Measurements from ENCODE around the gene FOXJ3. TPM values are rescaled to one million over a fixed set of nuclear protein-coding genes. Genes with fewer than 3 reads are reported as not detected.

Gene FOXJ3
- total RNA-seq, 3 donors from 2014 or later: 52.6 to 82.7 (median 57.7) TPM

DNA sequence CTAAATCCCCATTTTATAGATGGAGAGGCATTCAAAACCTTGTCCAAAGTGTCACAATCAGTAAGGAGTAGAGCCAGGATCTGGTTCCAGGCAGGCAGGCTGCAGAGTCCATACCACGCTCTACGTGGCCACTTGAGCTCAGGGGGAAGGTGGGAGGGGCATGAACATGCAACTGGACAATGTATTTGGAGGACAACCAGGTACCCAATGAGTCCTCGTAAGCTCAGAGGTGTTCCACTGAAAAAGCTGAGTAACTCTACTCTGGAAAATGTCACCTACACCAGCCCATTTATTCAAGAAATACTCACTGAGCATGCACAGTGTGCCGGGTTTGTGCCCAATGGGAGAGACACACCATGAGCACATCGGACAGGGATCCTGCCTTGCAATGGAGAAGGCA, 193.1 kb downstream of the FOXJ3 start:
- H3K27me3 ChIP-seq: peaks cover 0 to 3% of the 10 kb centered on the region in 2 donors
- no peak overlapping the region for H3K27ac ChIP-seq
- TF ChIP-seq, protein P1, sequence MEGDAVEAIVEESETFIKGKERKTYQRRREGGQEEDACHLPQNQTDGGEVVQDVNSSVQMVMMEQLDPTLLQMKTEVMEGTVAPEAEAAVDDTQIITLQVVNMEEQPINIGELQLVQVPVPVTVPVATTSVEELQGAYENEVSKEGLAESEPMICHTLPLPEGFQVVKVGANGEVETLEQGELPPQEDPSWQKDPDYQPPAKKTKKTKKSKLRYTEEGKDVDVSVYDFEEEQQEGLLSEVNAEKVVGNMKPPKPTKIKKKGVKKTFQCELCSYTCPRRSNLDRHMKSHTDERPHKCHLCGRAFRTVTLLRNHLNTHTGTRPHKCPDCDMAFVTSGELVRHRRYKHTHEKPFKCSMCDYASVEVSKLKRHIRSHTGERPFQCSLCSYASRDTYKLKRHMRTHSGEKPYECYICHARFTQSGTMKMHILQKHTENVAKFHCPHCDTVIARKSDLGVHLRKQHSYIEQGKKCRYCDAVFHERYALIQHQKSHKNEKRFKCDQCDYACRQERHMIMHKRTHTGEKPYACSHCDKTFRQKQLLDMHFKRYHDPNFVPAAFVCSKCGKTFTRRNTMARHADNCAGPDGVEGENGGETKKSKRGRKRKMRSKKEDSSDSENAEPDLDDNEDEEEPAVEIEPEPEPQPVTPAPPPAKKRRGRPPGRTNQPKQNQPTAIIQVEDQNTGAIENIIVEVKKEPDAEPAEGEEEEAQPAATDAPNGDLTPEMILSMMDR (IDR thresholded peaks at IDR 0.05): no peak
- no peak for TF ChIP-seq POLR2AphosphoS5 (IDR thresholded peaks at IDR 0.05)
- TF ChIP-seq POLR2A (IDR thresholded peaks at IDR 0.05): no peak
- H3K36me3 ChIP-seq: no peaks in the 10 kb centered on the region
- DNase-seq (ENCODE audit: low spot score in 2 of 2): no peak
- peaks cover 0 to 5% of the 10 kb centered on the region in 2 donors for H3K4me1 ChIP-seq
- intact Hi-C loops (cut with DNase I; ENCODE audit: low total_unique reads): no loop called here
- H3K9me3 ChIP-seq: no peaks in the 10 kb centered on the region
- no peak overlapping the region for H3K4me3 ChIP-seq

DNA sequence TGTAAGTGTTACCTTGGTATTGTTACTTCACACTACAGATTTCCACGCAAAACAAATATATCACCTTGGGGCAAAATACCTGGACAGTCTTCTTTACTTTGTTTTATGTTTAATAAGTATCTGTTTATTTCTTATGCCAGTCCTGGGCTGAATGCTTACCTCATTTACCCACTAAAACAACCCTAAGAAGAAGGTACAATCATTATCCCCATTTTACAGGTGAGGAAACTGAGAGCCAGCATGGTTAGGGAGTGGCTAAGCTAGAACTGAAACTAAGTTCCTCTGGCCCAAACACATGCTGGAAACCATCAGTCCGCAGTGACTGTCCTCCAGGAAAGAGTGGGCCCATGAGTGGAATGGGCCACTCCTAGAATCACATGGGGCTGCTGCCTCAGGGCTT, 194.8 kb downstream of the FOXJ3 start:
- Histone ChIP-seq H3K9me3 (no peaks in the 10 kb centered on the region), H3K4me3 (no peak overlapping the region), H3K4me1 (no peaks in the 10 kb centered on the region), H3K27me3 (peaks cover 0 to 3% of the 10 kb centered on the region in 2 donors), H3K27ac (no peak overlapping the region), H3K36me3 (no peaks in the 10 kb centered on the region)
- DNase-seq (ENCODE audit: low spot score in 2 of 2): no peak
- TF ChIP-seq POLR2A (IDR thresholded peaks at IDR 0.05) (no peak), POLR2AphosphoS5 (IDR thresholded peaks at IDR 0.05) (no peak)
- TF ChIP-seq, protein P1 (IDR thresholded peaks at IDR 0.05): no peak
- intact Hi-C loops (cut with DNase I; ENCODE audit: low total_unique reads): no loop called here

DNA sequence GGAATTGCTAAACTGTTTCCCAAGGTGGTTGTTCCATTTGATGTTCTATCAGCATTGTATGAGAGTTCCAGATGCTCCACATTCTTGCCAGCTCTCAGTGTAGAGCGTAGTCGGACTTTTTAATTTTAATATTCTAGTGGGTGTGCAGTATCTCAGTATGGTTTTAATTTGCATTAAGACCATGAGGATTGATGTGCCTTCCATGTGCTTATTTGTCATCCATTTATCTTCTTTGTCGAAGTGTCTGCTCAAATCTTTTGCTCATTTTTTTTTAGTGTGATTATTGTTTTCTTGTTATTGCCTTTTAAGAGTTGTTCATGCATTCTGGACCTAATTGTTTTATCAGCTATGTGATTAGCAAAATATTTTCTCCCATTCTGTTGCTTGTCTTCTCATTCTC, 195.6 kb downstream of the FOXJ3 start:
- intact Hi-C loops (cut with DNase I; ENCODE audit: low total_unique reads): no loop called here
- no peaks in the 10 kb centered on the region for H3K9me3 ChIP-seq
- H3K4me1 ChIP-seq: no peaks in the 10 kb centered on the region
- no peak for TF ChIP-seq POLR2A (IDR thresholded peaks at IDR 0.05)
- TF ChIP-seq POLR2AphosphoS5 (IDR thresholded peaks at IDR 0.05): no peak
- TF ChIP-seq, protein P1 (IDR thresholded peaks at IDR 0.05): no peak
- no peaks in the 10 kb centered on the region for H3K36me3 ChIP-seq
- DNase-seq (ENCODE audit: low spot score in 2 of 2): no peak
- peaks cover 0 to 3% of the 10 kb centered on the region in 2 donors for H3K27me3 ChIP-seq
- H3K27ac ChIP-seq: no peak overlapping the region
- H3K4me3 ChIP-seq: no peak overlapping the region

- no peaks in the 10 kb centered on the region for H3K4me1 ChIP-seq
These were observed 196.4 kb downstream of the FOXJ3 start for GRCh38 chr1:42138586-42138985.

DNA sequence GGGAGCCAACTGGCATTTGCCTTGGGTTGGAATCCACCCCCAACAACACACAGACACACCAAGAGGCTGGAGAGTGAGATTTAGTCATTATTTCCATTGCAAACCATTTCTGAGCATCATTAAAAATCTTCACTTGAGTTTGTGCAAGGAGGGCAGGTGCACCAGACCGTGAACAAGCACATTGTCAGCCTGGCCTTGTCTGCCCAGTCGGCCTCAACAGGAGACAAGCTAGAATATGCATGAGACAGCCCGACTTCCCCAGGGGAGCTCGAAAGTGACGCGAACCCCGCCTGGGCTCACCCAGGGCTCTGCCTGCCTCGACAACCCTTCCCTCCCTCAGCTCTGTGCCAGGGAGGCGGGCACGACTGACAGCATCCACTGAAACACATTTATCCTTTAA, 197.3 kb downstream of the FOXJ3 start:
- H3K27me3 ChIP-seq: peaks cover 0 to 3% of the 10 kb centered on the region in 2 donors
- no peaks in the 10 kb centered on the region for H3K36me3 ChIP-seq
- H3K9me3 ChIP-seq: no peaks in the 10 kb centered on the region
- DNase-seq (ENCODE audit: low spot score in 2 of 2): no peak
- H3K4me3 ChIP-seq: no peak overlapping the region
- H3K4me1 ChIP-seq: no peaks in the 10 kb centered on the region
- intact Hi-C loops (cut with DNase I; ENCODE audit: low total_unique reads): no loop called here
- no peak for TF ChIP-seq POLR2A (IDR thresholded peaks at IDR 0.05)
- TF ChIP-seq, protein P1 (IDR thresholded peaks at IDR 0.05): no peak
- TF ChIP-seq POLR2AphosphoS5 (IDR thresholded peaks at IDR 0.05): no peak
- H3K27ac ChIP-seq: no peak overlapping the region

More at GRCh38 chr1:42138586-42138985, 196.4 kb downstream of the FOXJ3 start:
- Histone ChIP-seq H3K36me3 (no peaks in the 10 kb centered on the region), H3K27ac (no peak overlapping the region), H3K4me3 (no peak overlapping the region), H3K9me3 (no peaks in the 10 kb centered on the region), H3K27me3 (peaks cover 0 to 3% of the 10 kb centered on the region in 2 donors)
- no peak for DNase-seq (ENCODE audit: low spot score in 2 of 2)
- intact Hi-C loops (cut with DNase I; ENCODE audit: low total_unique reads): no loop called here
- no peak for TF ChIP-seq POLR2AphosphoS5 (IDR thresholded peaks at IDR 0.05)
- TF ChIP-seq POLR2A (IDR thresholded peaks at IDR 0.05): no peak
- TF ChIP-seq, protein P1 (IDR thresholded peaks at IDR 0.05): no peak

Measured in breast epithelium (tissue), 4 donors.